Activated CD4-positive, alpha-beta T cell treated with anti-CD3 and anti-CD28 coated beads for 4 hours (primary cell): ENCODE data around the gene AGAP1.

Source experiments
- DNase-seq, 2 donors: peaks; one replicate each; pipeline ENCODE4 v3.0.0-alpha.2; 2020

Gene AGAP1

GRCh38 chr2:235553291-235553690 is 59.4 kb downstream of the AGAP1 start:
- no peak for DNase-seq

GRCh38 chr2:235553696-235554100 is 59.9 kb downstream of the AGAP1 start:
- DNase-seq = no peak

- no peak for DNase-seq
These were observed 60.5 kb downstream of the AGAP1 start for GRCh38 chr2:235554385-235554784.

GRCh38 chr2:235554936-235555335 is 61.1 kb downstream of the AGAP1 start:
- no peak for DNase-seq

GRCh38 chr2:235555371-235555770 is 61.5 kb downstream of the AGAP1 start:
- DNase-seq = no peak

GRCh38 chr2:235556086-235556485 is 62.2 kb downstream of the AGAP1 start:
- no peak for DNase-seq

- DNase-seq = no peak
These were observed 63.1 kb downstream of the AGAP1 start for GRCh38 chr2:235556901-235557300.

- DNase-seq = no peak
These were observed 64.1 kb downstream of the AGAP1 start for GRCh38 chr2:235557903-235558302.

GRCh38 chr2:235558572-235558971 is 64.7 kb downstream of the AGAP1 start:
- DNase-seq = no peak

- no peak for DNase-seq
These were observed 66.5 kb downstream of the AGAP1 start for GRCh38 chr2:235560345-235560744.

- DNase-seq = no peak
These were observed 67.6 kb downstream of the AGAP1 start for GRCh38 chr2:235561450-235561849.

GRCh38 chr2:235562065-235562747 is 68.4 kb downstream of the AGAP1 start:
- DNase-seq = no peak

GRCh38 chr2:235563056-235563910 is 69.4 kb downstream of the AGAP1 start:
- DNase-seq = no peak

- no peak for DNase-seq
These were observed 70.2 kb downstream of the AGAP1 start for GRCh38 chr2:235564066-235564465.

- no peak for DNase-seq
These were observed 71.2 kb downstream of the AGAP1 start for GRCh38 chr2:235564884-235565530.

- DNase-seq = no peak
These were observed 72.6 kb downstream of the AGAP1 start for GRCh38 chr2:235566415-235566814.

- no peak for DNase-seq
These were observed 73.2 kb downstream of the AGAP1 start for GRCh38 chr2:235566931-235567495.

GRCh38 chr2:235567842-235568241 is 74.0 kb downstream of the AGAP1 start:
- DNase-seq = no peak

- DNase-seq = no peak
These were observed 74.6 kb downstream of the AGAP1 start for GRCh38 chr2:235568431-235568830.

- no peak for DNase-seq
These were observed 76.0 kb downstream of the AGAP1 start for GRCh38 chr2:235569837-235570236.

GRCh38 chr2:235570256-235570655 is 76.4 kb downstream of the AGAP1 start:
- no peak for DNase-seq

GRCh38 chr2:235570966-235571692 is 77.3 kb downstream of the AGAP1 start:
- no peak for DNase-seq

GRCh38 chr2:235572592-235572991 is 78.7 kb downstream of the AGAP1 start:
- no peak for DNase-seq
